Skeletal muscle tissue (tissue), 4 donors: Measurements from ENCODE around the gene ANXA8. TPM values are rescaled to one million over a fixed set of nuclear protein-coding genes. Genes with fewer than 3 reads are reported as not detected.
"Not testable (repeated sequence)": the region's sequence is repeated elsewhere in the genome, so short reads cannot be mapped to it uniquely, and the experiment has no call there.

Experiments
- H3K27ac ChIP-seq: one replicate; pipeline ENCODE4 v1.7.0; 2013; ENCODE audit warnings: mild to moderate bottlenecking, low read depth, low read length, inconsistent platforms
- H3K27me3 ChIP-seq, 3 donors: one replicate each; pipeline ENCODE4 v1.7.0; 2013; ENCODE audit warnings: low read length in 3 of 3; ENCODE audit not compliant: control insufficient read depth in 3 of 3, insufficient read depth in 3 of 3
- H3K36me3 ChIP-seq, 3 donors: one replicate each; pipeline ENCODE4 v1.7.0; 2013; ENCODE audit warnings: low read length in 3 of 3; ENCODE audit not compliant: control insufficient read depth in 3 of 3, insufficient read depth in 3 of 3
- H3K4me1 ChIP-seq, 3 donors: one replicate each; pipeline ENCODE4 v1.7.0; 2013; ENCODE audit warnings: low read length in 3 of 3, mild to moderate bottlenecking in 3 of 3; ENCODE audit not compliant: control insufficient read depth in 3 of 3, insufficient read depth in 3 of 3
- H3K4me3 ChIP-seq, 3 donors: one replicate each; pipeline ENCODE4 v1.7.0; 2013; ENCODE audit warnings: low read length in 3 of 3
- H3K9ac ChIP-seq, 3 donors: one replicate each; pipeline ENCODE4 v1.7.0; 2013; ENCODE audit warnings: low read length in 3 of 3, mild to moderate bottlenecking in 3 of 3, moderate library complexity in 2 of 3, low read depth in 1 of 3
- H3K9me3 ChIP-seq, 3 donors: one replicate each; pipeline ENCODE4 v1.7.0; 2013; ENCODE audit warnings: low read length in 3 of 3; ENCODE audit not compliant: control insufficient read depth in 3 of 3
- total RNA-seq: library from RNA; depleted of rRNA; stranded (reverse); fragments of >200 nt; gene quantifications from one replicate; pipeline ENCODE4 v1.2.3, GENCODE V29; 2014
- donor health status: Osteomylitis.

ANXA8 gene
- not detected for total RNA-seq

DNA sequence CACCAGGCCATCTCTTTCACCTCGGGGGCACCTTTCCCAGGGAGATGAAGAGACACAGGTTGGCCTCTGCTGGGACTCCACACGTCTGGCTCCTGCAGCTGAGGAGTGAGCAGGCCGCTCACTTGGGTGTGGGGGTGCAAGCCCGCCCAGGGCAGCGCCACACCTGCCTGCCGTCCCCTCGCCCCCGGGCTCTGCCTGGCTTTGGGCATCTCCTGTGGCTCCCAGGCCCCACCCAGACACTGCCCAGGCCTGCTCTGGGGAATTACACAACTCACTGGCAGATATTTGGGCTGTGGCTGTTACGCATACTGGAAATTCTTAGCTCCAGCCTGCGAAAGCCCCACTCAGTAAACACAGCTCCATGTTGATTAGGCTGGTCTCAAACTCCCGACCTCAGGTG is at the start of gene ANXA8:
Gene ANXA8 (minus strand): TSS at position 193 of the 400 bp plus-strand sequence. CDS start 182 bp downstream, at position 11.
- not testable (repeated sequence) for H3K27ac ChIP-seq, H3K9me3 ChIP-seq, H3K4me1 ChIP-seq, H3K4me3 ChIP-seq, H3K27me3 ChIP-seq, H3K36me3 ChIP-seq, H3K9ac ChIP-seq

DNA sequence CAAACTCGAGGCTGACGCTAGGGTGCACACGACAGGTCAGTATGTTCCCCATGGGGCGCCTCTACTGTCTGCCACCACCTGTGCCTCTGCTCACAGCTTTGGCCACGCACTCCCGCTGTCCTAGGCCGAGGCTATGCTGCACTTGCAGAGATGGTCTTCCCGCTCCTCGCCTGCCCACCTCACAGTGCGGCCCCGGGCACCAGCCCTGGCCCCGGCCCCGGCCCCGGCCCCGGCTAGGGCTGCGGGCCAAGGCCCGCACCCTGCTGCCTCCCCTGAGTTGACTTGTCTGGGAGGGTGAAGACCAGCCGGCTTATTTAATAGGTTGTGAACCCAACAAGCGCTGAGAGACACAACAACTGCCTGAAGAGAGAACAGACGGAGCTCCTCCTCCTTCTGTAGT is 39.6 kb upstream of the ANXA8 start, which contains the start of gene AGAP9:
Gene AGAP9 (minus strand): TSS at position 164 of the 400 bp plus-strand sequence. CDS start 112 bp downstream, at position 52.
- H3K27ac ChIP-seq, H3K4me3 ChIP-seq, H3K9ac ChIP-seq, H3K27me3 ChIP-seq, H3K36me3 ChIP-seq, H3K9me3 ChIP-seq, H3K4me1 ChIP-seq: not testable (repeated sequence)

DNA sequence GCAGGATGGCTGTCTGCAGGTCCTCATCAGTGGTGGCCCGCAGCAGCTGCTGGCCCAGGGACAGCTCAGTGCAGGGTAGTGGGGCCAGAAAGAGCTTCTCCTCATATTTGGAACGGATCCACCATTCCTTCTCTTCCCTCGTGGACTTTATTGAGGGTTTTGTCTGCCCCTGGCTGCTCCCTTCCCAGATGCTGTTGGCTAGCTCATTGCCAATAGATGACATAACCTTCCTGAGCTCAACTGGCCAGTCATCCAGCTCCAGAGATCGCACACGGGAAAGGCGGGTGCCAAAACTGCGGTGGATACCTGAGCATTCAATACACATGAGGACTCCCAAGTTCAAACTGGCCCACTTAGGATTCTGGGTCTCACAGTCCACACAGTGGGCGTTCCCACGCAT is 18.4 kb upstream of the ANXA8 start:
- H3K9me3 ChIP-seq, H3K36me3 ChIP-seq, H3K4me1 ChIP-seq, H3K9ac ChIP-seq, H3K27ac ChIP-seq, H3K4me3 ChIP-seq, H3K27me3 ChIP-seq: not testable (repeated sequence)

DNA sequence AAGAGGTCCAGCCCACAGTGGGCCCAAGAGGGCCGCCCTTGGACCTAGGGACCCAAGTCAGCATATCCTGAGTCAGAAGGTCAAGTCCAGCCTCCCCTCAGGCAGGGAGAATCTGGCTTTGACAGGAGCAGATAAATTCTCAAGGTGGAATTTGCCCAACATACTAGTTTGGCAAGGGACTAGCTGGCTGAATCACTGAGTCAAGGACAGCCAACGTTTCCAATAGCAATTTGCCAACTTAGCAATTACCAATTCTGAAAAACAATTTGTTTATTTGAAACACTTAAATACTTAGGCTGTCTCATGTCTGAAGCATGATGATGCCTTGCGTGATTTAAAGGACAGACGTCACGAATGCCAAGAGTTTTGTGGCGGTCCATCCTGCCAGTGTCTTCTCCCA is 10.3 kb upstream of the ANXA8 start:
- not testable (repeated sequence) for H3K9me3 ChIP-seq, H3K9ac ChIP-seq, H3K4me3 ChIP-seq, H3K27ac ChIP-seq, H3K4me1 ChIP-seq, H3K36me3 ChIP-seq, H3K27me3 ChIP-seq

DNA sequence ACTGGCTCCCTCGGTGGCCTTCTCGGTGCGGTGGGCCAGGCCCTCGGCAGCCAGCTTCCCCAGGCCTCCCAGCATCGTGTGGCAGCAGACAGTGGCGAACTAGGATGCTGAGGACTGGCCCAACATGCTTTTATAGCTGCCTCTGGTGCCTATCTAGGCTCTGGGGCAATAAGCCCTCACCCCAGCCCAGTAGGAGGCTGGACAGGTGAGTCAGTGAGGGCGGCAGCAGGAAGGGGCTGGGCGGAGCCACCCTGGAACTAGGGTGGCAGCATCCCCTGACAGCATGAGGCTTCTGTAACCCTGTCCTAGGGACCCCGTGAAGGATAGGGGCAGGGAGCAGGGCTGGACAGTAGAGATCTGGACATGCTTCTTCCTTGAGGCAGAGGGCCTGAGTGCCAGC is 7.7 kb upstream of the ANXA8 start, which contains the start of gene FAM25G:
Gene FAM25G (minus strand): TSS at position 101 of the 400 bp plus-strand sequence. CDS start 26 bp downstream, at position 75.
- H3K4me3 ChIP-seq, H3K9me3 ChIP-seq, H3K9ac ChIP-seq, H3K4me1 ChIP-seq, H3K36me3 ChIP-seq, H3K27me3 ChIP-seq, H3K27ac ChIP-seq: not testable (repeated sequence)

DNA sequence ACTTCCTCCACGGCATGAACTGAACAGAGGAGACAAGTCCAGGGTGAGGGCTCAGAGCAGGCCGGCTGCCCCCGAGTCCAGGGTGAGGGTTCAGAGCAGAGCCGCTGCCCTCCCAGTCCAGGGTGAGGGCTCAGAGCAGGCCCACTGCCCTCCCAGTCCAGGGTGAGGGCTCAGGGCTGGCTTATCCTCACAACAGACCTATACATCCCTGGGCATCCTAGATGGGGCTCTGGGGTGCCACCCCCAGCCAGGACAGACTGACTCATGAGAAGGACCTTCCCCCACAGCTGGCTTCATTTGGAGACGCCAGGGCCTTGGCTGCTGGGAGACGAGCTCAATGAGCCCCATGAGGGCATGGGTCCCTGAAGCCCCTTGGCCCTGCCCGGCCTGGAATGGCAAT is 5.7 kb upstream of the ANXA8 start:
- H3K4me1 ChIP-seq, H3K4me3 ChIP-seq, H3K9ac ChIP-seq, H3K36me3 ChIP-seq, H3K27ac ChIP-seq, H3K9me3 ChIP-seq, H3K27me3 ChIP-seq: not testable (repeated sequence)

DNA sequence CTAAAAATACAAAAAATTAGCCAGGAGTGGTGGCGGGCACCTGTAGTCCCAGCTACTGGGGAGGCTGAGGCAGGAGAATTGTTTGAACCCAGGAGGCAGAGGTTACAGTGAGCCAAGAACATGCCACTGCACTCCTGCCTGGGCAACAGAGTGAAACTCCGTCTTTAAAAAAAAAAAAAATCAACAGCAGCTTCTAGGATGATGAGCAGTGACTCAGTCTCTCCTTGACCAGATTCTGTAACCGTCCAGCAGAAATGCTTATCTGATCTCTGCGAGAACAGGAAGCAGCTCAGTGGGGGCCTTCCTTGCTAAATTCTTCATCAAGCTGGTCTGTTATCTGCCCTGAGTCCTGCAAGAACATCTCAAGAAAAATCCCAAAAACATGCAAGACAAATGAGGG is 2.0 kb upstream of the ANXA8 start:
- not testable (repeated sequence) for H3K27me3 ChIP-seq, H3K4me1 ChIP-seq, H3K27ac ChIP-seq, H3K9ac ChIP-seq, H3K4me3 ChIP-seq, H3K9me3 ChIP-seq, H3K36me3 ChIP-seq

GRCh38 chr10:47484786-47485185 is 871 bp upstream of the ANXA8 start:
- not testable (repeated sequence) for H3K36me3 ChIP-seq, H3K27ac ChIP-seq, H3K4me1 ChIP-seq, H3K9me3 ChIP-seq, H3K27me3 ChIP-seq, H3K4me3 ChIP-seq, H3K9ac ChIP-seq

DNA sequence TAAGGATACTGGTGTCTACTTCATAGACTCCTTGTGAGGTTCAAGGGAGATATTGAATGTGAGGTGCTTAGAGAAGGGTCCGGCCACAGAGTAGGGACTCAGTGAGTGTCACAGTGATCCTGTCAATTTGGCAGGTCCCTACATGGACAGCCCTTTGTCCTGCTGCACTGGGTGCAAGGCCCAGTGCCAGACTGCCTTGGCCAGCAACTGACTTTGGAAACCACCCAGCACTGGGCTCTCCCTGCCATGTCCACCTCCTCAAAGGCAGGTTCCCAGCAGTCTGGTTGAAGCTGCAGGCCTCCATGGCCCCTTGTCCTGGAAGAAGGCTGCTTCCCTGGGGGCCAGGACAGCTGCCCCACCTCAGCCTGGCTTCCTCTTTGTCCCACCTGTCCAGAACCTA is 1.5 kb downstream of the ANXA8 start:
- not testable (repeated sequence) for H3K4me3 ChIP-seq, H3K9me3 ChIP-seq, H3K9ac ChIP-seq, H3K36me3 ChIP-seq, H3K27ac ChIP-seq, H3K27me3 ChIP-seq, H3K4me1 ChIP-seq

DNA sequence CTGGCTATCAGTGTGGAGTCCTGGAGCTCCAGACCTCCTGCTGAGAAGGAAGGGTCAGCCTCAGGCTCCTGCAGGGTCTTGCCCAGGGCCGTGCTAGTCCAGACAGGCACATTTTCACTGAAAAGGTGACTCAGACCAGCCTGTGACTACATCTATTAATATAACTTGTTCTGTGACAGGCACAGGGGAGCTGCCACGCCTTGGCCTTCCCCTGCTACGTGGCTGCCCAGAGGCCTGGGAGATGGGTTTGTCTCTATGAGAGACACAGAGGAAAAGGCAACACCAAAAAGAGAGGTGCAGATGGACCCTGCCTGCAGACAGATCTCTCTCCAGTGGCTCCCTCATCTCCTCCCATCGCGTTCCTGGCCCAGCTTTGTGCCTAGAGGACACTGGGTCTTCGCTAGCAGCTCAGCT is 2.1 kb downstream of the ANXA8 start:
- H3K4me3 ChIP-seq, H3K36me3 ChIP-seq, H3K27ac ChIP-seq, H3K27me3 ChIP-seq, H3K9ac ChIP-seq, H3K4me1 ChIP-seq, H3K9me3 ChIP-seq: not testable (repeated sequence)

GRCh38 chr10:47481182-47481766 is 2.6 kb downstream of the ANXA8 start:
- not testable (repeated sequence) for H3K4me1 ChIP-seq, H3K36me3 ChIP-seq, H3K9me3 ChIP-seq, H3K27ac ChIP-seq, H3K9ac ChIP-seq, H3K4me3 ChIP-seq, H3K27me3 ChIP-seq
